Occipital lobe (tissue), 2 donors: Measurements from ENCODE around the gene PLAU. TPM values are rescaled to one million over a fixed set of nuclear protein-coding genes. Genes with fewer than 3 reads are reported as not detected.
"Not testable (repeated sequence)": the region's sequence is repeated elsewhere in the genome, so short reads cannot be mapped to it uniquely, and the experiment has no call there.

Experiments
- DNase-seq: peaks from one replicate; lab custom pipeline; 2025; lab: John Stamatoyannopoulos, UW
- total RNA-seq: library from RNA; depleted of rRNA; stranded (reverse); fragments of >200 nt; gene quantifications from one replicate; pipeline ENCODE4 v1.2.3, GENCODE V29; 2014

The PLAU gene
- total RNA-seq, 1 donor from 2014 or later, result 0.94 TPM

GRCh38 chr10:73876566-73876965 lies 34.4 kb upstream of the PLAU start:
- no peak for DNase-seq

GRCh38 chr10:73876971-73877370 lies 34.0 kb upstream of the PLAU start:
- DNase-seq, result no peak

- peak; percentile 23 for DNase-seq
These were observed 33.3 kb upstream of the PLAU start for GRCh38 chr10:73877533-73878160.

GRCh38 chr10:73878365-73878764 lies 32.6 kb upstream of the PLAU start:
- no peak for DNase-seq

- peak; percentile 32 for DNase-seq
These were observed 31.4 kb upstream of the PLAU start for GRCh38 chr10:73879296-73880173.

GRCh38 chr10:73881221-73881919 lies 29.6 kb upstream of the PLAU start:
- DNase-seq, result no peak

GRCh38 chr10:73884017-73884416 lies 26.9 kb upstream of the PLAU start:
- DNase-seq, result no peak

- DNase-seq, result peak; percentile 59
These were observed 24.8 kb upstream of the PLAU start for GRCh38 chr10:73886085-73886529.

GRCh38 chr10:73886661-73887293 lies 24.2 kb upstream of the PLAU start:
- no peak for DNase-seq

GRCh38 chr10:73887294-73888039 lies 23.5 kb upstream of the PLAU start:
- peak; percentile 67 for DNase-seq

- DNase-seq, result no peak
These were observed 22.4 kb upstream of the PLAU start for GRCh38 chr10:73888514-73888913.

GRCh38 chr10:73889014-73889413 lies 21.9 kb upstream of the PLAU start:
- peak; percentile 17 for DNase-seq

- not testable (repeated sequence) for DNase-seq
These were observed 21.5 kb upstream of the PLAU start for GRCh38 chr10:73889416-73889815.

GRCh38 chr10:73890261-73890660 lies 20.7 kb upstream of the PLAU start:
- no peak for DNase-seq

GRCh38 chr10:73890830-73891229 lies 20.1 kb upstream of the PLAU start:
- not testable (repeated sequence) for DNase-seq

- no peak for DNase-seq
These were observed 19.4 kb upstream of the PLAU start for GRCh38 chr10:73891540-73891939.

GRCh38 chr10:73892310-73893030 lies 18.5 kb upstream of the PLAU start:
- no peak for DNase-seq

GRCh38 chr10:73893426-73893825 lies 17.5 kb upstream of the PLAU start:
- no peak for DNase-seq

GRCh38 chr10:73894245-73894971 lies 16.5 kb upstream of the PLAU start:
- DNase-seq, result no peak

- not testable (repeated sequence) for DNase-seq
These were observed 15.6 kb upstream of the PLAU start for GRCh38 chr10:73895381-73895780.
